Activated naive CD4-positive, alpha-beta T cell treated with anti-CD3 and anti-CD28 coated beads, Interleukin-2, amount 50 U/mL, for 24 hours (primary cell): ENCODE results near the gene IRF2.
A peak's percentile ranks its signal among the peaks of the same experiment; 100 is the strongest.

ENCODE experiments used
- H3K27ac Mint-ChIP-seq: one replicate; pipeline ENCODE4 v1.8.0; 2021; ENCODE audit warnings: mild to moderate bottlenecking, mixed read lengths
- H3K27me3 Mint-ChIP-seq: one replicate; pipeline ENCODE4 v1.8.0; 2021; ENCODE audit warnings: mixed read lengths
- H3K36me3 Mint-ChIP-seq: one replicate; pipeline ENCODE4 v1.8.0; 2021; ENCODE audit warnings: mixed read lengths
- H3K4me1 Mint-ChIP-seq: one replicate; pipeline ENCODE4 v1.8.0; 2021; ENCODE audit warnings: mixed read lengths
- H3K4me3 Mint-ChIP-seq: one replicate; pipeline ENCODE4 v1.8.0; 2021; ENCODE audit warnings: mild to moderate bottlenecking, mixed read lengths
- H3K9me3 Mint-ChIP-seq: one replicate; pipeline ENCODE4 v1.8.0; 2021; ENCODE audit warnings: mixed read lengths

Gene IRF2

GRCh38 chr4:184400891-184401290 is 73.5 kb downstream of the IRF2 start:
- H3K27ac Mint-ChIP-seq, result no peak overlapping the region
- no peak overlapping the region for H3K4me3 Mint-ChIP-seq

GRCh38 chr4:184400375-184400870 is 73.9 kb downstream of the IRF2 start:
- no peaks in the 10 kb centered on the region for H3K27me3 Mint-ChIP-seq
- no peak overlapping the region for H3K4me3 Mint-ChIP-seq
- peaks cover 25% of the 10 kb centered on the region for H3K4me1 Mint-ChIP-seq
- H3K36me3 Mint-ChIP-seq, result peaks cover 13% of the 10 kb centered on the region
- no peak overlapping the region for H3K27ac Mint-ChIP-seq
- no peaks in the 10 kb centered on the region for H3K9me3 Mint-ChIP-seq

More at GRCh38 chr4:184400891-184401290, 73.5 kb downstream of the IRF2 start:
- Mint-ChIP-seq H3K9me3 (no peaks in the 10 kb centered on the region), H3K27me3 (no peaks in the 10 kb centered on the region), H3K36me3 (peaks cover 12% of the 10 kb centered on the region), H3K4me1 (peaks cover 25% of the 10 kb centered on the region)

- Mint-ChIP-seq H3K36me3 (peaks cover 15% of the 10 kb centered on the region), H3K4me3 (no peak overlapping the region), H3K27ac (peak overlapping the region; percentile 43), H3K9me3 (no peaks in the 10 kb centered on the region), H3K4me1 (peaks cover 29% of the 10 kb centered on the region), H3K27me3 (no peaks in the 10 kb centered on the region)
Measured at GRCh38 chr4:184399512-184399908, 74.8 kb downstream of the IRF2 start.

GRCh38 chr4:184398741-184399511 is 75.4 kb downstream of the IRF2 start:
- Mint-ChIP-seq H3K27ac (peak overlapping the region; percentile 43), H3K9me3 (no peaks in the 10 kb centered on the region), H3K27me3 (no peaks in the 10 kb centered on the region), H3K4me3 (no peak overlapping the region), H3K36me3 (peaks cover 18% of the 10 kb centered on the region), H3K4me1 (peaks cover 33% of the 10 kb centered on the region)

GRCh38 chr4:184397516-184398163 is 76.7 kb downstream of the IRF2 start:
- H3K27ac Mint-ChIP-seq, result peak overlapping the region; percentile 8
- H3K36me3 Mint-ChIP-seq, result peaks cover 23% of the 10 kb centered on the region
- H3K4me3 Mint-ChIP-seq, result no peak overlapping the region
- no peaks in the 10 kb centered on the region for H3K27me3 Mint-ChIP-seq
- no peaks in the 10 kb centered on the region for H3K9me3 Mint-ChIP-seq
- peaks cover 27% of the 10 kb centered on the region for H3K4me1 Mint-ChIP-seq

- Mint-ChIP-seq H3K36me3 (peaks cover 25% of the 10 kb centered on the region), H3K27ac (no peak overlapping the region)
Measured at GRCh38 chr4:184396570-184397515, 77.5 kb downstream of the IRF2 start.

GRCh38 chr4:184395971-184396391 is 78.4 kb downstream of the IRF2 start:
- Mint-ChIP-seq H3K36me3 (peaks cover 30% of the 10 kb centered on the region), H3K27ac (peak overlapping the region; percentile 35), H3K4me3 (no peak overlapping the region), H3K9me3 (no peaks in the 10 kb centered on the region), H3K4me1 (peaks cover 27% of the 10 kb centered on the region), H3K27me3 (no peaks in the 10 kb centered on the region)

More at GRCh38 chr4:184396570-184397515, 77.5 kb downstream of the IRF2 start:
- Mint-ChIP-seq H3K9me3 (no peaks in the 10 kb centered on the region), H3K27me3 (no peaks in the 10 kb centered on the region), H3K4me3 (no peak overlapping the region), H3K4me1 (peaks cover 27% of the 10 kb centered on the region)

GRCh38 chr4:184395451-184395917 is 78.9 kb downstream of the IRF2 start:
- no peak overlapping the region for H3K4me3 Mint-ChIP-seq
- H3K4me1 Mint-ChIP-seq, result peaks cover 22% of the 10 kb centered on the region
- H3K27me3 Mint-ChIP-seq, result no peaks in the 10 kb centered on the region
- peaks cover 30% of the 10 kb centered on the region for H3K36me3 Mint-ChIP-seq
- H3K27ac Mint-ChIP-seq, result no peak overlapping the region
- no peaks in the 10 kb centered on the region for H3K9me3 Mint-ChIP-seq

- Mint-ChIP-seq H3K27ac (no peak overlapping the region), H3K4me1 (peaks cover 18% of the 10 kb centered on the region), H3K9me3 (no peaks in the 10 kb centered on the region), H3K4me3 (no peak overlapping the region), H3K27me3 (no peaks in the 10 kb centered on the region), H3K36me3 (peaks cover 32% of the 10 kb centered on the region)
Measured at GRCh38 chr4:184392748-184393559, 81.4 kb downstream of the IRF2 start.

GRCh38 chr4:184392316-184392715 is 82.0 kb downstream of the IRF2 start:
- Mint-ChIP-seq H3K27me3 (no peaks in the 10 kb centered on the region), H3K4me1 (peaks cover 12% of the 10 kb centered on the region), H3K36me3 (peaks cover 29% of the 10 kb centered on the region), H3K27ac (no peak overlapping the region), H3K4me3 (no peak overlapping the region), H3K9me3 (no peaks in the 10 kb centered on the region)

GRCh38 chr4:184389978-184390900 is 84.1 kb downstream of the IRF2 start:
- Mint-ChIP-seq H3K4me1 (peaks cover 21% of the 10 kb centered on the region), H3K27ac (no peak overlapping the region), H3K27me3 (no peaks in the 10 kb centered on the region), H3K36me3 (peaks cover 27% of the 10 kb centered on the region), H3K9me3 (no peaks in the 10 kb centered on the region), H3K4me3 (no peak overlapping the region)

- Mint-ChIP-seq H3K4me3 (no peak overlapping the region), H3K27me3 (no peaks in the 10 kb centered on the region), H3K27ac (no peak overlapping the region), H3K36me3 (peaks cover 16% of the 10 kb centered on the region), H3K9me3 (no peaks in the 10 kb centered on the region), H3K4me1 (peaks cover 33% of the 10 kb centered on the region)
Measured at GRCh38 chr4:184388106-184388505, 86.2 kb downstream of the IRF2 start.

- Mint-ChIP-seq H3K9me3 (no peaks in the 10 kb centered on the region), H3K36me3 (peaks cover 12% of the 10 kb centered on the region), H3K4me1 (peaks cover 41% of the 10 kb centered on the region), H3K4me3 (no peak overlapping the region), H3K27me3 (no peaks in the 10 kb centered on the region), H3K27ac (no peak overlapping the region)
Measured at GRCh38 chr4:184387351-184387750, 87.0 kb downstream of the IRF2 start.
